GDM1 (cell line): Measurements from ENCODE around the gene SMAD2.

ENCODE experiments used
- DNase-seq: peaks from one replicate; lab custom pipeline; 2025; lab: John Stamatoyannopoulos, UW

SMAD2 gene

GRCh38 chr18:47932190-47932589 is 1.7 kb upstream of the SMAD2 start:
- no peak for DNase-seq

GRCh38 chr18:47931718-47932103 is 1.3 kb upstream of the SMAD2 start:
- peak; percentile 49 for DNase-seq

- DNase-seq: peak; percentile 96
These were observed 665 bp upstream of the SMAD2 start for GRCh38 chr18:47930931-47931717.

- DNase-seq: no peak
These were observed 719 bp downstream of the SMAD2 start for GRCh38 chr18:47929681-47930198.

- no peak for DNase-seq
These were observed 2.0 kb downstream of the SMAD2 start for GRCh38 chr18:47928466-47928865.

- DNase-seq: no peak
These were observed 4.2 kb downstream of the SMAD2 start for GRCh38 chr18:47926101-47926850.

GRCh38 chr18:47919916-47920315 is 10.5 kb downstream of the SMAD2 start:
- DNase-seq: no peak

GRCh38 chr18:47917923-47918610 is 12.4 kb downstream of the SMAD2 start:
- no peak for DNase-seq

GRCh38 chr18:47915930-47916329 is 14.5 kb downstream of the SMAD2 start:
- no peak for DNase-seq

- DNase-seq: no peak
These were observed 15.2 kb downstream of the SMAD2 start for GRCh38 chr18:47915229-47915628.

GRCh38 chr18:47912794-47913585 is 17.5 kb downstream of the SMAD2 start:
- no peak for DNase-seq

- no peak for DNase-seq
These were observed 18.1 kb downstream of the SMAD2 start for GRCh38 chr18:47912343-47912742.

- no peak for DNase-seq
These were observed 18.6 kb downstream of the SMAD2 start for GRCh38 chr18:47911877-47912276.

- no peak for DNase-seq
These were observed 21.0 kb downstream of the SMAD2 start for GRCh38 chr18:47909484-47909883.

- no peak for DNase-seq
These were observed 21.9 kb downstream of the SMAD2 start for GRCh38 chr18:47908592-47908991.

- DNase-seq: no peak
These were observed 24.1 kb downstream of the SMAD2 start for GRCh38 chr18:47906408-47906807.

- DNase-seq: no peak
These were observed 26.6 kb downstream of the SMAD2 start for GRCh38 chr18:47903809-47904208.

GRCh38 chr18:47901624-47902362 is 28.7 kb downstream of the SMAD2 start:
- DNase-seq: no peak

- no peak for DNase-seq
These were observed 31.2 kb downstream of the SMAD2 start for GRCh38 chr18:47899107-47899840.

GRCh38 chr18:47898696-47899095 is 31.8 kb downstream of the SMAD2 start:
- no peak for DNase-seq
